Myocyte (in vitro differentiated cells): Measurements from ENCODE around the gene TBX10. TPM values are rescaled to one million over a fixed set of nuclear protein-coding genes. Genes with fewer than 3 reads are reported as not detected.
"Not testable (repeated sequence)": the region's sequence is repeated elsewhere in the genome, so short reads cannot be mapped to it uniquely, and the experiment has no call there.

Source experiments
- DNase-seq: peaks from one replicate; pipeline ENCODE4 v3.0.0-alpha.2; 2012; ENCODE audit warnings: low read depth
- total RNA-seq: library from RNA; depleted of rRNA; stranded (reverse); fragments of >200 nt; gene quantifications from 2 replicates; pipeline ENCODE4 v1.2.3, GENCODE V29; 2014

TBX10 gene
- total RNA-seq, 1 donor from 2014 or later: not detected

DNA sequence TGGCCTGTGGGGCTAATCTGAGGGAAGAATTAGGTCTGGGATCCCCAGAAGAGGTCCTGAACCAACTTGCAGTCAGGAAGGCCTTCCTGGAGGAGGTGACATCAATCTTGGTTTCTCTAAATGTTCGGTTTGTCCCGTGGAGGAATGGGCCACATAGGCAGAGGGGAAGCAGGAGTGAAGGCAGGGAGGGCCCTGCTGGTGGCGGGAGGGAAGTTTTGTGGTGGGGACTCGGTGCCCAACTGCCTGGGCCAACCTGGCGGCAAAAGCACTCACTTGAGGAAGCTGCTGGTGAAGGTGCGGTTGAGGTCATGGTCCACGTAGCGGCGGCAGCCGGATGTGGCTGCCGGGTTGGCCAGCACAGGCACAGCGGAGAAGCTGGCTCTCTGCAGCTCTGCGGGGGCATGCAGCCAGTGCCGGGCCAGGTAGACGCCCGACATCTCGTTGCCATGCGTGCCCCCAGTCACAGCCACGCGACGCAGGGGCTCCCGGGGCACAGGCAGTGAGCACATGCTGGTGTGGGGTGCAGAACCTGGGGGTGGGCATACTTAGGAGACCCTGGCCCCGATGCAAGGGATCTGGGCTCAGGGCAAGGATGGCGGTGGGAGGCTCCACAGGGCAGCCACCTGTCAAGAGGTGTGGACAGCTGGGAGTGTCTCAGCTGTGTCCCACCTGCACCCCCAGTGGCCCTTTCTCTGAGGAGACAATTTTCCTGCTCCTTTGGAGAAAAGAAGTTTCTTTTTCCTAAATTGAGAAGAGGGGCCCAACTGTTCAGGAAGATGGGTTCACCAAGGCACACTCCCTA lies 7.2 kb upstream of the TBX10 start:
- DNase-seq: no peak

DNA sequence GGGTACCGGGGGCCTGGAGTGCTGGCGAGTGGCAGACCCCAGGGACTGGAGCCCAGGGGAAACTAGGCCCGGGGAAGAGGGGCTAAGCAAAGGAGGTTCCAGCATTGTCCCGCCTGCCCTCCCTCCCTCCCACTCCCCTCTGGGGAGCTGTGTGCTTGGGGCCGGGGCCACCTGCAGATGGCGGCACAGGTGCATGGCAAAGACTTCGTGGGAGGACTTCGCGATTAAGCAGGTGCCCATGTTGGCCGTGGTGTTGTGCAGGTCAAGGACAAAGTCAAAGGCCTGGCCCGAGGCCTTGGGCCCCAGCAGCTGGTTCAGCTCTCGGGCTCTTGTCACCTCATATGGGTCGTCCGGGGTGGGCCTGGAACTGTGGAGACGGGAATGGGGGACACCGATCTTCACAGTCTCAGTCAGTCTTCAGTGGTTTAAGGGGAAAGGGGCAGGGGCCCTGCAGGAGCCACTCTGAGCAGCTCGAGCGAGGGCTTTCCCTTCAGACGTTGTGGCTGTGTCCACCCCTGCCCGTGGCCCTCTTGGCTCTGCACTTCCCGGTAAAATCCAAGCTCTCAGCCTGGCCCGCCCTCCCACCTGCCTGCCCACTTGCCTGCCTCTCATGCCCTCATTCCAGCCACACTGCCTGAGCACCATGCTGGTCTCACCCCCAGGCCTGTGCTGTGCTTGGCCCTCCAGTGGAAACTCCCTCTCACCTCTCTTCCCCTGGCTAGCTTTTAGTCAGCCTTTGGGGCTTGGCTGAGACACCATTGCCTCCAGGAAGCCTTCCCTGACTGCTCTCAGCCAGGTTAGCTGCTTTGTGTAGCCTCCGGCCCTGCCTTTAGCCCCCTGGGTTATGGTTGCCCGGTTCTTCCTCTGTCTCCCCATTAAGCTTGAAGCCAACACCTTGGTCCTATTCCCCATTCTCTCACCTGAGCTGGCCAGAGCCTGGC lies 6.2 kb upstream of the TBX10 start:
- no peak for DNase-seq

DNA sequence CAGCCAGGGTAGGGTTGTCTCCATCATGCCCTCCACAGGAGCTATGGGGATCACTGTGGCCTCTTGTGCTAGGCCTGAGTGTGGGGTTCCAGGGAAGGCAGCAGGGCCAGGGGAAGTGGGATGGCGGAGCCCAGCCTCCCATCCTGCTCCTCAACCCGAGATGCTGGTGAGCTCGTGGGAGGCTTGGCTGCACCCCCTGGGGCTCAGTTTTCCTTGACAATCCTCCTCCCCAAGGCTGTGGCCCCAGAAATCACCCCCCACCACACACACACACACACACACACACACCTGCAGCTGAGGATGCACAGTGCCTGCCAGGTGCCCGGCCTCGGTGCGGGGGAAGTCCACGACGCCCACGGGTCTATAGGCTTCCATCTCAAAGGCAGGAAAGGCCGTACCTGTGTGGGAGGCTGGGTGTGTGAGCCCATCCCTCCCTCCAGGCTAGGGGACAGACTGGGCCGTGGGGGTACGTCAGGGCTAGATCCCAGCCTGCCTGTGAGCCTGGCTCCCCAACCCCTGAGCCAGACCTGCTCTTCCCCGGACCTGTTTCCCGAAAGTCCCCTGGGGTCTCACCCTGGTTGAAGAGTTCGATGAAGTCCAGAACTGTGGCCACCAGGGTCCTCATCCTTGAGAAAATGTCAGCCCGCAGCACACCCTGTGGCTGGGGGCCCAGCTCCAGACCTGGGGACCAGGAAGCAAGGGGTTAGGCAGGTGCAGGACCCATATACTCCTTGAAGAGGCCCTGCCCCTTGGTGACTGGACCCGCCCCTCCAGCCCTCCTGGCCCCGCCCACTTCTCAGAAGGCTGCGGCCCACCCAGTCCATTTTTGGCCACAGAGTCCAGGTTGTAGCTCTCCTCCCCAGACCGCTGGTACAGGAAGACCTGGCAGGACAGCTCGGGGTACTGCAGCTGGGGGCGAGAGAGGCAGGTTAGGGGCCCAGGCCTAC lies 5.2 kb upstream of the TBX10 start:
- DNase-seq: no peak

DNA sequence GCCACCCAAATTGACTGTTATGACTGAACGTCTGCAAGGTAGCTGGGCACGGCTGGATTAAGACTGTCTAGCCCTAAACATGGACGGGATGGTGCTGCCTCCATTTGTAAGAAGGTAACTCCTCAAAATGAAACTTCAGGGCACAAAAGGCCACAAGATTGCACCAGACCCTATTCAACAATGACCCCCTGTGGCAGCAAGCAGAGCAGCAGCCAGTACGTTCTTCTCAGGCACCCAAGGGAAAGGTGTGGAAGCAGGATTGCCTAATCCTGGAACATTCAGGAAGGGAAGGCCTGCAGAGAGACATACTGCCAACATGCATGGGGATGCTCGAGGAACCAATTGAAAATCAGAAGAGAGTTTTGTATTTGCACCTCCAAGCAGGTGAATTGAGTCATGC lies 4.5 kb upstream of the TBX10 start:
- no peak for DNase-seq

DNA sequence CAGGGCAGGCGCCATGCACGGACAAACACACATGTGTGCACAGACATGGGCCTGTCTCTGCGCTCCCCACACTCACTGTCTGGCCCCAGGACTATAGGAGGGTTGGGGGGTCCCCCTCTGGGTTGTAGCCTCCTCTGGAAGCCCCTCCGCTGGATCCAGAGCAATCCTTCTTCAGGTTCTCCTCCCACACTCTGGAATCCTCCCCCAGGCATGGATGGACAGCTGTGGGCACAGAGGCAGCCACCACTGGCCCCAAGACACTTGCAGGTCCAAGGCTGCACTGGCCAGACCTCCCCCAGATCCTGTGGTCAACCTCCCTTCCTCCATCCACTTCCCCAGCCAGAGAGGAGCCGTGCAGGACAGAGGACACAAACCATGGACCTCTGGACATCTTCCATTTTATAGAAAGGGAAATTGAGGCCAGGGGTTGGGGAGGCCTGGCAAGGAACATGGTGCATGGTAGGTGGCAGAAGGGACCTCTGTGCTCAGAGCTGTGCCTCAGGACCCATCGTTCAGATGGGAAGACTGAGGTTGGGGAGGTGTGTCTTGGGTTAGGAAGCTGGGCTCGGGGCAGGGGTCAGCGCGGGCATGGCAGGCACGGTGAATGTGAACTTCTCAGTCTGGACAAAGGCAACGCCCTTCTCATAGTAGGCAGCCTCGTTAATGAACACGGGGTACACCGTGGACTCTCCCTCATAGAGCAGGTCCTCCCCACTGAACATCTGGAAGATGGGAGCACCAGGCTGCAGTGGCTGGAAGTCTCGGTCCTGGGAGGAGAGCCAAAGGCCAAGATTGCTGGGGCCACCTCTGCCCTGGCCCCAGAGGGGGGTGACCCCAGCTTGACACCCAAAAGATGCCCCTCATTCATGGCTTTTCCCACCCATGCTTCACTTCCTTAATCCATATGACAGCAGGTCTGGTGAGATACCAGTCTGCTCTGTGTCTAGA lies 2.9 kb upstream of the TBX10 start:
- no peak for DNase-seq

DNA sequence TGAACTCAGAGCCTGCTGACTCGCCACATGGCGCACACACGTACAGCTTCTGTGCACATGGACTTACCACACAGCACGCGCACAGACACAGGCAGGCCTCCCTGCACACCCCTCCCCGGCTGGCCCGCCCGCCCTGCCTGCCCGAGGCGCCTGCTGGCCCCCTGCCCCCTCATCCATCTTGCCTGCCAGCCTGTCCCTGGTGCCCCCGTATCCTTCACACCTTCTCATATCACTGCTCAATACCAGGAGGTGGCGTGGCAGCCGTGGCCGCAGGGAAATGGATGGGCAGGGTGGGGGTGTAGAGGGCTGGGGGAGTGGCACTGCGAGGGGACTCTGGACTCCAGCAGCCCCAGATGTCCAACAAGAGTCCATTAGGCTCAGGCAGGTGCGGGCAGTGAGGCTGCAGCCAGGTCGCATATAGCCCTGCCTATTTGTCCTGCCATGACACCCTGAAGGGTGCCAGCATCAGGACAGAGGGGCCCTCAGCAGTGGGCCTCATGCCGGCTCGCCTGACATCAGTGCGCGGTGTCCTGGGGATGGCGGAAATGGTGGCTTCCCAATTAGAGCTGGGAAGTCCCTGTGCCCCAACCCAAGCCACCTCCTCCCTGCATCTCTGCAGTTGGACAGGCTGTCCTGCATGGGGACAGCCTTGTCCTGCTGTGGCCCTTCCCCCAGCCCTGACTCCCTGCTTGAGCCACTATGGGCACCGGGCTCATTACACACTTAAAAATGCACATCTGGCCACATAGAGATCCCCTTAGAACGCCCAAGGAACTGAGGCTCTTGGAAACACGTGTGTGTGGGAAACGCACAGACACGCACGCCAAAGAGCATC lies 2.0 kb upstream of the TBX10 start:
- DNase-seq: no peak

DNA sequence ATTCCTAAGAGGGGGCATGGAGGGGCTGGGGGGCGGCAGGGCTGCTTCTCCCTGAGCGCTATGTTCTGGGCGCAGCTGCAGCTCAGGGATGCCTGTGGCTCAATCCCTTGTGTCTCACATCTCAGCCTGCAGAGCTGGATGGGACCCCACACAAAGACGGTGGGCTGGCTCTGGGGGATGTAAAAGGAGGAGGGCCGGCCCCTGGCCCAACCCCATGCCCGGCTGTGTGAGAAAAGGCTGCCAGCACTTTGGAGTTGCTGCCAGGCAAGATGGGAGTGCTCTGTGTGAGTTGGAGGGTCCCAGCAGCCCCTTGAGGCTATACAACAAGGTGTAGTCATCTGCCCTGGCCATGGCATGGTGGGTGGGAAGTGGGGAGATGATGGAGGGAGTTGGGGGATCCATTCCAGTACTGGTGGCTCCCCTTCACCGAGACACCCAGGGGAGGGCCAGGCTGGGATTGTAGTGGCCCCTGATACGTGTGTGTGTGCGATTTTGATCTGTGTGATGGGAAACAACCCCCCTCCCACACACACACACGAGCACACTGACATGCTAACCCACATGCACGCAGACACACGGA lies 1.3 kb upstream of the TBX10 start:
- DNase-seq: no peak

DNA sequence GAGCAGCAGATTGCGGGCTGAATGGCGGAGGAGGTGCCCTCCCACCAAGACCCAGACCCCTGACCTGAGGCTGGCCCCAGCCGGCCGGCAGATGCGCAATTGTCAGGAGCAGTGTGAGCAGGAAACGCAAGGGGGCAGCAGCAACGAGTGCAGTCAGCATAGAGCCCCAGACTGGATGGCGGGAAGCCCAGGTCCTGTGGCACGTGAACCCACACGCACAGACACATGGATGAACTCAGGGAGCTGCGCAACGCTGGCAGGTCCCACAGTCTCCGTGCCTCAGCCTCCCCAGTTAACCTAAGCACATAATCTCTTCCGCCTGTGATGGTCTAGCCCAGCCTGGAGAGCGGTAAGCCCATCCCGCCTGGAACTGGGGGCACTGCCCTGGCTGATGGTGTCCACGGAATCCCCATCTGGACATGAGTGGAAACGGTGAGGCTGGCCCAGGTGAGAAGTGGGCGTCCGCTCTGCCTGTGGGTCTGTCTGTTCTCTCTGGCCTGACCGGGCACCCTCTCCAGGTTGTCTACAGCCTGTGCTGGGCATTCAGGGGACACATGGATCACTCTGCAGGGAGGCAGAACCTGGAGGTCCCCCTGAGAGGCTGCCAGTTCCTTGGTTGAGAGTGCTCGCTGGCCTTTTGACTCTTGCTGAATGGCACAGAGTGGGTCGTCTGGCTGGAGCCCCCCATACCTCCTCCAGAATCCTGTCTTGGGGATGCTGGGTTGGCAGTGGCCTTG lies 626 bp upstream of the TBX10 start:
- peak; percentile 62 for DNase-seq

DNA sequence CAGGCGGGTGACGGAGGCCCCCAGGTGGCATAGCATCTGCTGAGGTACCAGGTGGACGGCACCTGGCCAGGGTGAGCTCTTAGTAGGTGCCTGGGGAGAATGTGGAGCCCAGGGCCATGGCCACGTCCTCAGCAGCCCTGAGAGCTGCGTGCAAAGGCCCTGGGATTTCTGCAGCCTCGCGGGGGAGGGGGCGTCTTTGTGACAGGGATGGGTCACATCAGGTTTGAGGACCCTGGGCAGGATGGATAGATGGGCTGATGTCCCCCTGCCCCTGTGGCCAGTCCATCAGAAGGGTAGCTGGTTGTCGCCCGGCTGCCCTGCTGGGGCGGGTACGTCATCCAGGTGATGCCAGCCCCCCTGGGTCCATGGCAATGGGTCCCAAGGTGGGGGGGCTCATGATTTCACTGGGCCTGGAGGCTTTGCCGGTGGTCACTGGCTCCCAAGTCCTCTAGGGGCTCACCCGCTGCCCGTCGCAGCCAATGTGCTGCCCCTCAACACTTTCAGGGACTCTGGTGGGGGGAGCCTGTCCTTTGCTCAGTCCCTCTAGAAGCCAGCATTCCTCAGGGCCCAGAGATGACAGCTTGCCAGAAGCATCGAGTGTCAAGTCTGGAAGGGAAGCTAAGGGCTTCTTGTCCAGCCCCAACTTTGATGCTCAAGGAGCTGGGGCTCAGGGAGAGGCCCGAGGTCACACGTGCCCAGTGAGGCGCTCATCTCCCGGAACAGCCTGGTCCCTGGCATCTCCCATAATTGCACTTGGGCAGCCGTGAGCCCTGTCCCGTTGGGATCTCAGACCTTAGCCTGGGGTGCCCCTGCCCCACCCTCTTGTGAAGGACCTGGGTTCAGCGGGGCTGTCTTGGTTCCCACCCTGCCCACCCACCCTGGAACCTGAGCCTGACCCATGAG lies 777 bp downstream of the TBX10 start:
- no peak for DNase-seq

DNA sequence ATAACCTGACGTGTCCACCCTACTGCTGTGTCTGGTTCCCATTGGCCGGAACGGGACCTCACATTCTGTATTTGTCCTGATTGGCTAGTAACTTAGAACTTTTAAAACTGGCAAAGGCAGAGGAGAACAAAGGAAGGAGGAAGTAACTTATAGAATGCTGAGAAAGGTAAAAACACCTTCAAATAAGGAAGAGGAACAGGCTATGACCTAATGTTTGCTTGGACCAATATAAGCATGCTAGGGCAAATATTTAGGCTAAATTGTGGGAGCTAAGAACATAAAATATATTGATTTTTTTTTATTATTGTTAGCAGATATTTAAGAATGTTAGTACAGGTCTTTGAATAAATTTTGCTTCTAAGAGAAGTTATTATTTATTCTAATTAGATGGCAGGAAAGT lies 2.1 kb downstream of the TBX10 start:
- not testable (repeated sequence) for DNase-seq

DNA sequence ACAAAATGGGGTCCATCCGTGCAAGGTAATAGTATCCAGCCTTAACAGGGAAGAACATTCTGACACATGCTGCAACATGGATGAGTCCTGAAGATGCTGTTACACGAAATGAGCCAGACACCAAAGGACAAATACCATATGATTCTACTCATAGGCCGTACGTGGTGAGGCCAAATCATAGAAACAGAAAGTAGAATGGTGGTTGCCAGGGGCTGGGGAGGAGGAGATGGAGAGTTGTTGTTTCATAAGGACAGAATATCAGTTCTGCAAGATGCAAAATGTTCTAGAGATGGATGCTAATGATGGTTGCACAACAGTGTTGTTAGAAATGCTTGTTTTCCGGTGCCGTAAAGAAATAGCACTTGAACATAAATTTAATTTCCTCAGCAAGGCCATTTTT lies 2.6 kb downstream of the TBX10 start:
- no peak for DNase-seq

DNA sequence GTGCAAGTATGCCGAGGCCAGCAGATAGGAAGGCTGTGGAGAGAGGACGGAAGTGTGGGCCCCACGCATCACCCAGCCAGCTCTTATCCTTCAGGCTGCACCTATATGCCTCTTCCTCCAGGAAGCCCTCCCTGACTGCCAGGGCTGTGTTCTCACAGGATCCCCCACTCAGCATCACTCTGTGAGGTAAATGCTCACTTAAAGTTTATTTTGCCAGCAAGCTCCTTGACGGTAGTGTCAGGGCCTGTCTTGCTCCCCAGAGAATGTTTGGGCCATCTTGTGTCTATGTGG lies 4.4 kb downstream of the TBX10 start:
- no peak for DNase-seq

DNA sequence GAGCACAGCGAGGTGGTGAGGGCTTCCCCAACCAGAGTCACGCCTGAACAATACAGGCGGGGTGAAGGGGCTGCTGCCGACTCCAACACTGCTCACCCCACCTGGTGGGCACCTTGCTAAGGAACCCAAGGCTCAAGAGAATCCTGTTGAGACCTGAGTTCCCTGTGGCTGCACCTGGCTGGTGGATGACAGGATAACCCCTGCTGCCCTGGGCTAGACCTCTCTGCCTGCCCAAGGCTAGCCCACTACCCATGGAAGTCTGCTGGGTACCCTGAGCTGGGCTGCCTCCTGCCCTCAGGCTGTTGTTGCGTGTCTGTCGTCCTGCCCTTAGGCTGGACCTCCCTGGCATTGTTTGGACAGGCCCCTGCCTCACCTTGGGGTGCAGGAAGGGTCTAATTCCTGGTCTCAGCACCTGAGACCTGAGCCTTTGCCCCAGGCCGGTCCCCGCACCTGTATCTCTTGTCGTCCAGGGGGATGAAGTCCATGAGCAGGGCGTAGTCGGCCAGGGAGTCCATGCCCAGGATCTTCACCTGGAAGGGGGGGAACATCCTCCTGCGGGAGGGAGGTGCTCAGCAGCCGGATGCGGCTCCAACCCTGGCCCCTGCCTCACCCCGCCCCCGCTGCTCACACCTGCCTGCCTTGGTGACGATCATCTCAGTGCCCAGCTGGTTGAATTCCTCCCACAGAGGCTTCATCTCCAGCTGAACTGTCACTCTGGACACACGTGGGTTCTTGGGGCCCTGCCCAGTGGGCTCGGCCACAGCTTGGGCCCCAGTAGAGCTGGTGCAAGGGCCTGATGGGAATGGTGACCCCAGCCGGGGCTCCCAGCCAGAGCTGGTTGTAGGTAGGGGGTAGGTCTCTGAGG lies 5.0 kb downstream of the TBX10 start:
- DNase-seq: no peak

DNA sequence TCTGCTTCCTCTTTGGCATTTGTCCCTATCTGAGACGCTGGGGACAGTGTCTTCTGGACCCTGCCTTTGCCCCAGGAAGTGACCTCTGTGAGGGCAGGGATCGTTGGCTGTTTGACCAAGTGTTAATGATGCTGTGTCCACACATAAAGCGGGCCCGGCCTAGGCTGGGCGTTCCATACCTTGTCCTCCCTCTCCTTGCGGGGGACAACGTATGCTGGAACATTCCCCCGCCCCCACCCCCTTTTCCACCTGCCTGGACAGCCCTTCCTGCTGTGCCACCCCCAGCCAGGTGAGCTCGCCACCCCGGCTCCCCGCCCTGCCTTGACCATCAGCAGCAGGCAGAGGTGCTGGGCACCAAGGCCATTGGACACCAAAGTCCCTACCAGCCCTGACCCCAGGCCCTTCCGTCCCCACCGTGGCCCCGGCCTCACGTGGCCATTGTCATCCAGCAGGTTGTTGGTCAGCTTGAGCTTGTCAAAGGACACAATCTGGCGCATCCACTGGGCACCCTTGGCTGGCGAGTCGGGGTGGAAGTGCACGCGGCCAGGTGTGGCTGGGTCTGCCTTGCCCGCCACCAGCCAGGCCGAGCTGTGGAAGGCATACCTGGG lies 5.7 kb downstream of the TBX10 start:
- DNase-seq: no peak

DNA sequence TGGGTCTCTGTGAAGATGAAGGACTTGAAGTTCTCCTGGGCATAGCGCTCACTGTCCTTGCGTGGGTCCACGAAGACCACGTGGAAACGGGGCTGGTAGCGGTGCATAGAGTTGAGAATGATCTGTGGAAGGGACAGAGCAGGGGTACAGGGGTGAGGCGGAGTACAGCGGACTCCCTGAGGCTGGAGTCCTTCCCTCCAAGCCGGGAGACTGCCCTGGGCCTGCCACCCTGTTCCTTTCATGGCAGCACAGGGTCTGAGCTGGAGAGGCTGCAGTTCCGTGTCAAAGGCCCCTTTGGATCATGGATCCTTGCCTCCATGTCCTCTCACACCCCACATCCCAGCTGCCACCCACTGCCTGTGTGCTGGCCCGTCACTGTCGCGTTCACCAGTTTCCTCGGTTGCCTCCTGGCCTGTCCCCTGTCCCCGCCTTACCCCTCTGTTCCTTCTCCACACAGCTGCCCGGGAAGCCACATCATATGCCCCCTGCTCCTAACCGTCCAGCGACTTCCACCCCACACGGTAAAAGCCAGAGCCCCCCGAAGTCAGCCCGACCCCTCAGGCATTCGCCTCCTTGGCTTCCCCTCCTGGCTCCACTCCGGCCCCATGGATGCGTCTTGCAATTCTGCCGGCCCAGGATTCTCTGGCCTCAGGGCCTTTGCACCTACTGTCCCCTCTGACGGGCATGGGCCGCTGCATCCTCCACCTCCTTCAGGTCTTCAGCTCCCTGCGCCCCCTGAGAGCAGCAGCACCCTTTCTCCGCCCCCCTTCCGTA lies 6.4 kb downstream of the TBX10 start:
- no peak for DNase-seq
